ENCODE results near the gene SORD. TPM values are rescaled to one million over a fixed set of nuclear protein-coding genes. Genes with fewer than 3 reads are reported as not detected.

The SORD gene
- 19.3 and 28.4 TPM in 2 replicates for total RNA-seq

GRCh38 chr15:45022871-45023658 is at the start of gene SORD:
SORD (plus strand) TSS chr15:45023195; CDS start chr15:45023284, 89 bp downstream.

GRCh38 chr15:45114076-45114750 is 91.2 kb downstream of the SORD start, which contains the start of the genes DUOX2 and DUOXA2:
DUOX2 (minus strand) TSS chr15:45114172; CDS start chr15:45113411, 761 bp downstream.
DUOXA2 (plus strand) TSS chr15:45114326; CDS start chr15:45114606, 280 bp downstream.

Other genes starting within 250 kb of the SORD start
- not detected in 2 replicates for gene TERB2, start 66.5 kb upstream of the SORD start, total RNA-seq
- not detected in 2 replicates for gene DUOX2, start 91.0 kb downstream of the SORD start, total RNA-seq
- not detected in 2 replicates for gene DUOXA2, start 91.1 kb downstream of the SORD start, total RNA-seq
- gene DUOXA1, start 106.7 kb downstream of the SORD start, total RNA-seq, result not detected in 2 replicates
- 0.51 TPM in 1 of 2 replicates, not detected in the other for gene DUOX1, start 106.8 kb downstream of the SORD start, total RNA-seq
- 3.3 and 7.1 TPM in 2 replicates for gene SHF, start 164.8 kb downstream of the SORD start, total RNA-seq
- not detected in 2 replicates for gene SLC28A2, start 229.0 kb downstream of the SORD start, total RNA-seq